HCT116 (cell line): ENCODE results near the gene TMEM135. TPM values are rescaled to one million over a fixed set of nuclear protein-coding genes. Genes with fewer than 3 reads are reported as not detected.

Experiments used
- ATAC-seq: fragments of 200-7000 bp; cut with Tn5 transposase; 2 replicates; pipeline ENCODE4 v1.9.1; 2020; ENCODE audit warnings: mild to moderate bottlenecking, moderate library complexity
- Bru-seq: library from RNA; stranded (reverse); fragments of 400-500 nt; gene quantifications from one replicate; lab custom pipeline; 2021; lab: Mats Ljungman, UMichigan
- BruChase-seq, 2 experiments: library from RNA; stranded (reverse); fragments of 400-500 nt; gene quantifications; one replicate each; lab custom pipeline; 2021; lab: Mats Ljungman, UMichigan
- BruUV-seq: library from RNA; stranded (reverse); fragments of 400-500 nt; replicated peaks from 2 replicates; lab custom pipeline; 2021; lab: Mats Ljungman, UMichigan
- CTCF ChIA-PET: fragments of 300-600 bp; sonication (Branson Sonifier 250); formaldehyde crosslinking; loops from one replicate; lab custom pipeline; 2021; ENCODE audit warnings: antibody characterized with exemption; lab: Charles Lee
- POLR2A ChIA-PET: fragments of 300-600, 350-600 bp; sonication (Branson Sonifier 250); formaldehyde crosslinking; loops from one replicate; lab custom pipeline; 2021; ENCODE audit warnings: antibody characterized with exemption; lab: Charles Lee
- RAD21 ChIA-PET, 2 experiments: fragments of 300-600 bp; sonication (Branson Sonifier 250); formaldehyde crosslinking; loops; one replicate each; lab custom pipeline; 2023; ENCODE audit warnings: low total read pairs in 2 of 2; ENCODE audit not compliant: uncharacterized antibody in 2 of 2, unreplicated experiment in 2 of 2, low non-redundant PET in 1 of 2; lab: Charles Lee
- DNase-seq: peaks from one replicate; pipeline ENCODE4 v3.0.0-alpha.2; 2010; ENCODE audit warnings: low read depth, low spot score
- H2AFZ ChIP-seq: fragments of 200-600 bp; shearing (Covaris generic), sonication (generic); 2 replicates; pipeline ENCODE4 v1.6.1; 2017; ENCODE audit warnings: low read depth, mixed run types, mixed read lengths, antibody characterized with exemption, low read length; ENCODE audit not compliant: poor library complexity, severe bottlenecking
- H3K27ac ChIP-seq: 2 replicates; pipeline ENCODE4 v1.5.1; 2012; ENCODE audit warnings: low read depth, low read length
- H3K27me3 ChIP-seq: fragments of 200-600 bp; sonication (generic); 2 replicates; pipeline ENCODE4 v1.6.1; 2016; ENCODE audit warnings: mixed run types, low read length, mixed read lengths; ENCODE audit not compliant: insufficient read depth
- H3K36me3 ChIP-seq, 2 experiments: fragments of 200-500 bp in 1 of 2; fragments of 200-600 bp in 1 of 2; sonication (Bioruptor generic) in 1 of 2; sonication (generic) in 1 of 2; 2 replicates each; pipeline versions ENCODE4 v1.5.1 to v1.6.1; 2014 to 2016; ENCODE audit warnings: low read length in 2 of 2, inconsistent platforms in 1 of 2, mixed read lengths in 1 of 2, mixed run types in 1 of 2; ENCODE audit not compliant: insufficient read depth in 2 of 2, control insufficient read depth in 1 of 2
- H3K4me1 ChIP-seq, 2 experiments: fragments of 200-600 bp in 1 of 2; sonication (generic) in 1 of 2; 2 replicates each; pipeline versions ENCODE4 v1.5.1 to v1.6.1; 2012 to 2017; ENCODE audit warnings: low read length in 2 of 2, inconsistent platforms in 1 of 2, mild to moderate bottlenecking in 1 of 2, mixed read lengths in 1 of 2, mixed run types in 1 of 2, moderate library complexity in 1 of 2; ENCODE audit not compliant: insufficient read depth in 2 of 2, control insufficient read depth in 1 of 2
- H3K4me2 ChIP-seq: fragments of 200-600 bp; sonication (generic); 2 replicates; pipeline ENCODE4 v1.6.1; 2017; ENCODE audit warnings: mixed run types, low read length, mixed read lengths
- H3K4me3 ChIP-seq, 2 experiments: fragments of 200-600 bp in 1 of 2; sonication (generic) in 1 of 2; replicated peaks in 1 of 2; 2 replicates each; pipeline ENCODE4 v1.5.1; 2011 to 2016; ENCODE audit warnings: low read length in 2 of 2, control low read depth in 1 of 2, low read depth in 1 of 2, mild to moderate bottlenecking in 1 of 2, mixed read lengths in 1 of 2, mixed run types in 1 of 2
- H3K79me2 ChIP-seq: fragments of 200-600 bp; sonication (generic); 2 replicates; pipeline ENCODE4 v1.6.1; 2017; ENCODE audit warnings: mild to moderate bottlenecking, mixed run types, low read length, moderate library complexity, mixed read lengths; ENCODE audit not compliant: insufficient read depth
- H3K9ac ChIP-seq: fragments of 200-600 bp; sonication (generic); 2 replicates; pipeline ENCODE4 v1.6.1; 2016; ENCODE audit warnings: low read length, mixed read lengths
- H3K9me2 ChIP-seq: fragments of 200-600 bp; sonication (generic), shearing (Covaris generic); 2 replicates; pipeline ENCODE4 v1.6.1; 2017; ENCODE audit warnings: mixed run types, mild to moderate bottlenecking, moderate library complexity; ENCODE audit not compliant: insufficient read depth
- H3K9me3 ChIP-seq, 2 experiments: fragments of 200-500 bp in 1 of 2; fragments of 200-600 bp in 1 of 2; sonication (Bioruptor generic) in 1 of 2; sonication (generic) in 1 of 2; 2 replicates each; pipeline ENCODE4 v1.6.1; 2014 to 2017; ENCODE audit warnings: low read length in 2 of 2, mixed read lengths in 2 of 2, inconsistent platforms in 1 of 2, low read depth in 1 of 2, mild to moderate bottlenecking in 1 of 2, mixed run types in 1 of 2, moderate library complexity in 1 of 2; ENCODE audit not compliant: control insufficient read depth in 1 of 2, insufficient read depth in 1 of 2
- H4K20me1 ChIP-seq: fragments of 200-600 bp; sonication (generic), shearing (Covaris generic); 2 replicates; pipeline ENCODE4 v1.6.1; 2017; ENCODE audit warnings: mixed run types, mild to moderate bottlenecking, moderate library complexity; ENCODE audit not compliant: insufficient read depth
- CBX3 ChIP-seq: IDR thresholded peaks from 2 replicates; pipeline ENCODE4 v1.6.1; 2012; ENCODE audit warnings: low read depth
- CEBPB ChIP-seq: IDR thresholded peaks from 2 replicates; pipeline ENCODE4 v1.6.1; 2012; ENCODE audit warnings: low read depth
- EGR1 ChIP-seq: IDR thresholded peaks from 2 replicates; pipeline ENCODE4 v1.6.1; 2012; ENCODE audit warnings: low read depth
- EZH2 ChIP-seq: fragments of 200-600 bp; sonication (generic); IDR thresholded peaks from 2 replicates; pipeline ENCODE4 v1.6.1; 2017; ENCODE audit warnings: antibody characterized with exemption, mixed run types
- POLR2A ChIP-seq: IDR thresholded peaks from 2 replicates; pipeline ENCODE4 v1.7.0; 2011; ENCODE audit warnings: borderline replicate concordance; ENCODE audit not compliant: insufficient read depth, insufficient read length; ENCODE audit errors: extremely low read depth
- POLR2AphosphoS5 ChIP-seq: IDR thresholded peaks from 2 replicates; pipeline ENCODE4 v1.6.1; 2011; ENCODE audit warnings: mild to moderate bottlenecking, low read depth, low read length, moderate library complexity
- SIN3A ChIP-seq: IDR thresholded peaks from 2 replicates; pipeline ENCODE4 v1.6.1; 2012; ENCODE audit warnings: low read depth
- SP1 ChIP-seq: IDR thresholded peaks from 2 replicates; pipeline ENCODE4 v1.6.1; 2012; ENCODE audit warnings: low read depth
- SRF ChIP-seq: IDR thresholded peaks from 2 replicates; pipeline ENCODE4 v1.6.1; 2012; ENCODE audit warnings: low read depth
- YY1 ChIP-seq: IDR thresholded peaks from 2 replicates; pipeline ENCODE4 v1.6.1; 2011; ENCODE audit warnings: low read length, low read depth, moderate library complexity, mild to moderate bottlenecking; ENCODE audit not compliant: insufficient replicate concordance; ENCODE audit errors: extremely low read depth
- intact Hi-C: fragments of 100-400 bp; cut with micrococcal nuclease; formaldehyde crosslinking; loops from 2 replicates; pipeline ENCODE4 v1.10.0; 2022
- long read RNA-seq: library from polyadenylated mRNA; unstranded; transcript quantifications from one replicate; pipeline ENCODE4 v2.0.0, GENCODE V29; 2021; ENCODE audit not compliant: unreplicated experiment
- polyA plus RNA-seq: library from polyadenylated mRNA; unstranded; fragments of >200 nt; gene quantifications from 2 replicates; pipeline ENCODE4 v1.2.1, GENCODE V29; 2012; ENCODE audit warnings: missing spikeins
- total RNA-seq: library from RNA; stranded (reverse); gene quantifications from one replicate; pipeline ENCODE4 v1.2.1, GENCODE V29; 2021; ENCODE audit not compliant: unreplicated experiment
- TF ChIP-seq, protein P1 (sequence below), 3 experiments: fragments of 200-600 bp in 1 of 3; sonication (generic) in 1 of 3; IDR thresholded peaks in 2 of 3; conservative IDR thresholded peaks in 1 of 3; 2 replicates each; pipeline ENCODE4 v1.5.1; 2012 to 2017; ENCODE audit warnings: low read depth in 2 of 3, low read length in 2 of 3, antibody characterized with exemption in 1 of 3, borderline replicate concordance in 1 of 3, control low read depth in 1 of 3, mild to moderate bottlenecking in 1 of 3, mixed read lengths in 1 of 3, mixed run types in 1 of 3, moderate library complexity in 1 of 3; ENCODE audit not compliant: insufficient read depth in 1 of 3
- TF ChIP-seq, protein P2 (sequence below): IDR thresholded peaks from 2 replicates; pipeline ENCODE4 v1.6.1; 2012
- TF ChIP-seq, protein P3 (sequence below): IDR thresholded peaks from 2 replicates; pipeline ENCODE4 v1.6.1; 2011; ENCODE audit warnings: mild to moderate bottlenecking, low read length, moderate library complexity; ENCODE audit not compliant: insufficient replicate concordance; ENCODE audit errors: extremely low read depth
- TF ChIP-seq, protein P4 (sequence below): IDR thresholded peaks from 2 replicates; pipeline ENCODE4 v1.6.1; 2012; ENCODE audit warnings: low read depth

The TMEM135 gene
- total RNA-seq, result 50.6 TPM
- 8.4 and 10.2 TPM in 2 replicates for polyA plus RNA-seq
- Bru-seq, nascent RNA, result percentile 79 among the genes with signal in this experiment
- percentile 66 among the genes with signal in this experiment for BruChase-seq, experiment 1, labeled RNA remaining after a 6-hour chase
- BruChase-seq, experiment 2, labeled RNA remaining after a 2-hour chase, result percentile 68 among the genes with signal in this experiment
- long read RNA-seq, transcript TMEM135-201 (15 exons, 2,433 nt), result major isoform, 43 of 70 reads
- long read RNA-seq, partial matches to known transcripts, result 5 of 70 reads
- long read RNA-seq, other reads (novel, unspliced or antisense), result 18 of 70 reads

DNA sequence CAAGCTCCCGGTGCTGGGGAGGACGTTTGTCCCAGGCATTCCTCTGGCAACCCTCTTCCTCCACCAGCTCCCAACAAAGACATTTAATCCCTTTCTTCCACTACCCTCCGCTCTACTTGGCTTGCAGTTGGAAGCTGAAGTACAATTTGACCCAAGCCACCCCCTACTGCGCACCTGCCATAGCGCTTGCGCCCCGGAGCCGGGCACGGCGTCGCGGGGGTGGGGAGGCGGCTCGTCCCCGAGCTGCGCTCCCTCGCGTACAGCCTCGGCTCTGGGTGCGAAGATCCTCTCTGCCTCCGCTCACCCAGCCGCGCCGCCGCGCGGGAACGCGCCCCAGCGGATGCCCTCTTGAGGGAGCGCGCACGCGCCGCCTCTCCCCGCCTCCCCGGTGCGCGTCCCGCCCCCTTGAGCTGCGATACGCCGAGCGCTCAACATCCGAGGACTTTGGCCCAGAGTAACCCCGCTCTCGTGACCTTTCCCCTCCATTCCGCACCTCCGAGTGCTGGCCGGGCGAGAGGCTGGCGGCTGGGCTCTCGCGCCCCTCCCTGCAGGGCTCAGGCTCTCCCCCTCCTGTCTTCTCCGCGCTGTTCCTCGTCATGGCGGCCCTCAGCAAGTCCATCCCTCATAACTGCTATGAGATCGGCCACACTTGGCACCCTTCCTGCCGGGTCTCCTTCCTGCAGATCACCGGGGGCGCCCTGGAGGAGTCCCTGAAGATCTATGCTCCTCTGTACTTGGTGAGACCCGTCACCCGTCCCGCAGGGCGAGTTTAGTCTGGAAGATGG, at the start of gene TMEM135:
Gene TMEM135 (plus strand): TSS at position 485 of the 785 bp plus-strand sequence. CDS start 112 bp downstream, at position 597.
- CTCF ChIA-PET, result interaction anchor here (1.3 kb wide), 1 partner anchor 42 kb away, joined by 4 read pairs; no protein-coding TSS in a partner anchor
- H2AFZ ChIP-seq, result peak within 1 kb of the TSS; percentile 71
- ATAC-seq, result peak; percentile 94
- H3K27me3 ChIP-seq, result no peaks in the 10 kb centered on the region
- TF ChIP-seq POLR2AphosphoS5, result peak; percentile 91
- peak; percentile 33; the same call in 1 of the 2 replicates for TF ChIP-seq SIN3A
- TF ChIP-seq CEBPB, result no peak
- peak; percentile 91 for TF ChIP-seq CBX3
- TF ChIP-seq EGR1, result peak; percentile 90
- TF ChIP-seq, protein P1, sequence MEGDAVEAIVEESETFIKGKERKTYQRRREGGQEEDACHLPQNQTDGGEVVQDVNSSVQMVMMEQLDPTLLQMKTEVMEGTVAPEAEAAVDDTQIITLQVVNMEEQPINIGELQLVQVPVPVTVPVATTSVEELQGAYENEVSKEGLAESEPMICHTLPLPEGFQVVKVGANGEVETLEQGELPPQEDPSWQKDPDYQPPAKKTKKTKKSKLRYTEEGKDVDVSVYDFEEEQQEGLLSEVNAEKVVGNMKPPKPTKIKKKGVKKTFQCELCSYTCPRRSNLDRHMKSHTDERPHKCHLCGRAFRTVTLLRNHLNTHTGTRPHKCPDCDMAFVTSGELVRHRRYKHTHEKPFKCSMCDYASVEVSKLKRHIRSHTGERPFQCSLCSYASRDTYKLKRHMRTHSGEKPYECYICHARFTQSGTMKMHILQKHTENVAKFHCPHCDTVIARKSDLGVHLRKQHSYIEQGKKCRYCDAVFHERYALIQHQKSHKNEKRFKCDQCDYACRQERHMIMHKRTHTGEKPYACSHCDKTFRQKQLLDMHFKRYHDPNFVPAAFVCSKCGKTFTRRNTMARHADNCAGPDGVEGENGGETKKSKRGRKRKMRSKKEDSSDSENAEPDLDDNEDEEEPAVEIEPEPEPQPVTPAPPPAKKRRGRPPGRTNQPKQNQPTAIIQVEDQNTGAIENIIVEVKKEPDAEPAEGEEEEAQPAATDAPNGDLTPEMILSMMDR (IDR thresholded peaks at IDR 0.05 in 2 of 3, conservative IDR thresholded peaks at IDR 0.05 in 1 of 3; ENCODE audit: borderline replicate concordance in 1 of 3, insufficient read depth in 1 of 3, low read depth in 2 of 3, low read length in 2 of 3), result no peak
- TF ChIP-seq, protein P2, sequence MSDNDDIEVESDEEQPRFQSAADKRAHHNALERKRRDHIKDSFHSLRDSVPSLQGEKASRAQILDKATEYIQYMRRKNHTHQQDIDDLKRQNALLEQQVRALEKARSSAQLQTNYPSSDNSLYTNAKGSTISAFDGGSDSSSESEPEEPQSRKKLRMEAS, result peak; percentile 96
- TF ChIP-seq SRF, result no peak
- TF ChIP-seq EZH2, result no peak
- TF ChIP-seq, protein P3, sequence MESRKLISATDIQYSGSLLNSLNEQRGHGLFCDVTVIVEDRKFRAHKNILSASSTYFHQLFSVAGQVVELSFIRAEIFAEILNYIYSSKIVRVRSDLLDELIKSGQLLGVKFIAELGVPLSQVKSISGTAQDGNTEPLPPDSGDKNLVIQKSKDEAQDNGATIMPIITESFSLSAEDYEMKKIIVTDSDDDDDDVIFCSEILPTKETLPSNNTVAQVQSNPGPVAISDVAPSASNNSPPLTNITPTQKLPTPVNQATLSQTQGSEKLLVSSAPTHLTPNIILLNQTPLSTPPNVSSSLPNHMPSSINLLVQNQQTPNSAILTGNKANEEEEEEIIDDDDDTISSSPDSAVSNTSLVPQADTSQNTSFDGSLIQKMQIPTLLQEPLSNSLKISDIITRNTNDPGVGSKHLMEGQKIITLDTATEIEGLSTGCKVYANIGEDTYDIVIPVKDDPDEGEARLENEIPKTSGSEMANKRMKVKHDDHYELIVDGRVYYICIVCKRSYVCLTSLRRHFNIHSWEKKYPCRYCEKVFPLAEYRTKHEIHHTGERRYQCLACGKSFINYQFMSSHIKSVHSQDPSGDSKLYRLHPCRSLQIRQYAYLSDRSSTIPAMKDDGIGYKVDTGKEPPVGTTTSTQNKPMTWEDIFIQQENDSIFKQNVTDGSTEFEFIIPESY, result peak; percentile 33
- TF ChIP-seq POLR2A, result peak; percentile 92
- TF ChIP-seq YY1, result peak; percentile 65
- TF ChIP-seq, protein P4, sequence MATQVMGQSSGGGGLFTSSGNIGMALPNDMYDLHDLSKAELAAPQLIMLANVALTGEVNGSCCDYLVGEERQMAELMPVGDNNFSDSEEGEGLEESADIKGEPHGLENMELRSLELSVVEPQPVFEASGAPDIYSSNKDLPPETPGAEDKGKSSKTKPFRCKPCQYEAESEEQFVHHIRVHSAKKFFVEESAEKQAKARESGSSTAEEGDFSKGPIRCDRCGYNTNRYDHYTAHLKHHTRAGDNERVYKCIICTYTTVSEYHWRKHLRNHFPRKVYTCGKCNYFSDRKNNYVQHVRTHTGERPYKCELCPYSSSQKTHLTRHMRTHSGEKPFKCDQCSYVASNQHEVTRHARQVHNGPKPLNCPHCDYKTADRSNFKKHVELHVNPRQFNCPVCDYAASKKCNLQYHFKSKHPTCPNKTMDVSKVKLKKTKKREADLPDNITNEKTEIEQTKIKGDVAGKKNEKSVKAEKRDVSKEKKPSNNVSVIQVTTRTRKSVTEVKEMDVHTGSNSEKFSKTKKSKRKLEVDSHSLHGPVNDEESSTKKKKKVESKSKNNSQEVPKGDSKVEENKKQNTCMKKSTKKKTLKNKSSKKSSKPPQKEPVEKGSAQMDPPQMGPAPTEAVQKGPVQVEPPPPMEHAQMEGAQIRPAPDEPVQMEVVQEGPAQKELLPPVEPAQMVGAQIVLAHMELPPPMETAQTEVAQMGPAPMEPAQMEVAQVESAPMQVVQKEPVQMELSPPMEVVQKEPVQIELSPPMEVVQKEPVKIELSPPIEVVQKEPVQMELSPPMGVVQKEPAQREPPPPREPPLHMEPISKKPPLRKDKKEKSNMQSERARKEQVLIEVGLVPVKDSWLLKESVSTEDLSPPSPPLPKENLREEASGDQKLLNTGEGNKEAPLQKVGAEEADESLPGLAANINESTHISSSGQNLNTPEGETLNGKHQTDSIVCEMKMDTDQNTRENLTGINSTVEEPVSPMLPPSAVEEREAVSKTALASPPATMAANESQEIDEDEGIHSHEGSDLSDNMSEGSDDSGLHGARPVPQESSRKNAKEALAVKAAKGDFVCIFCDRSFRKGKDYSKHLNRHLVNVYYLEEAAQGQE, result no peak
- TF ChIP-seq SP1, result 0 out of 2 replicates have a peak, but pooled peaks have one; percentile 43
- H3K9me3 ChIP-seq, result no peaks in the 10 kb centered on the region
- BruUV-seq, result no TSS peak
- POLR2A ChIA-PET, result interaction anchor here (0.7 to 1.3 kb wide), 4 partner anchors 20 to 316 kb away, joined by 4 to 7 read pairs (median 4); no protein-coding TSS in a partner anchor
- intact Hi-C loops, result loop anchor here (2.0 to 5.0 kb wide), 2 partner anchors 80 to 135 kb away; partner anchors contain the start of gene FZD4
- H3K4me3 ChIP-seq, result peak within 1 kb of the TSS; percentile 90 to 98
- peak within 1 kb of the TSS; percentile 90 for H3K9ac ChIP-seq
- no peaks in the 10 kb centered on the region for H3K36me3 ChIP-seq
- H3K4me2 ChIP-seq, result peak within 1 kb of the TSS; percentile 93
- H3K79me2 ChIP-seq, result peaks cover 47% of the 10 kb centered on the region
- no peaks in the 10 kb centered on the region for H4K20me1 ChIP-seq
- RAD21 ChIA-PET, result no interaction called here
- H3K27ac ChIP-seq, result peak within 1 kb of the TSS; percentile 87
- DNase-seq, result peak; percentile 90
- no peaks in the 10 kb centered on the region for H3K9me2 ChIP-seq
- peaks cover 21 to 30% of the 10 kb centered on the region in 2 experiments for H3K4me1 ChIP-seq
